K562 (cell line): ENCODE measurements around the gene RPUSD1. TPM values are rescaled to one million over a fixed set of nuclear protein-coding genes. Genes with fewer than 3 reads are reported as not detected.

Source experiments
- CCNT2 ChIP-seq: IDR thresholded peaks from 2 replicates; pipeline ENCODE4 v1.6.1; 2011; ENCODE audit warnings: borderline replicate concordance, low read depth, mild to moderate bottlenecking, moderate library complexity, mixed read lengths, low read length; ENCODE audit not compliant: insufficient read length; ENCODE audit errors: extremely low read depth
- DPF2 ChIP-seq: fragments of 450-650 bp; IDR thresholded peaks from 2 replicates; pipeline ENCODE4 v1.6.1; 2016
- FUS ChIP-seq: fragments of 200-400 bp; formaldehyde crosslinking; optimal IDR thresholded peaks from 2 replicates; pipeline ENCODE3; 2017; ENCODE audit warnings: low read depth, low read length
- GABPB2 ChIP-seq: fragments of 250-450 bp; sonication (Bioruptor Pico); conservative IDR thresholded peaks from 2 replicates; pipeline ENCODE4 v1.5.1; 2021; ENCODE audit warnings: mild to moderate bottlenecking
- GTF2E2 ChIP-seq: fragments of 200-800 bp; sonication (Bioruptor generic); IDR thresholded peaks from 2 replicates; pipeline ENCODE4 v1.6.1; 2016; ENCODE audit warnings: missing genetic modification characterization, missing compliant biosample characterization
- MCM3 ChIP-seq: fragments of 450-650 bp; IDR thresholded peaks from 2 replicates; pipeline ENCODE4 v1.6.1; 2016
- MITF ChIP-seq: IDR thresholded peaks from 2 replicates; pipeline ENCODE4 v1.6.1; 2014; ENCODE audit warnings: antibody characterized with exemption
- MNT ChIP-seq, 2 experiments: fragments of 450-650 bp; conservative IDR thresholded peaks; 2 replicates each; pipeline ENCODE4 v1.6.1; 2017; ENCODE audit warnings: mild to moderate bottlenecking in 2 of 2, moderate library complexity in 2 of 2
- MXI1 ChIP-seq: IDR thresholded peaks from 2 replicates; pipeline ENCODE4 v1.6.1; 2011; ENCODE audit warnings: low read depth, mild to moderate bottlenecking, improper control_type of control experiment, low read length
- MYC ChIP-seq, 2 experiments: fragments of 250-450 bp in 1 of 2; sonication (Bioruptor Pico) in 1 of 2; IDR thresholded peaks; 2 replicates each; pipeline versions ENCODE4 v1.5.1 to v1.6.1; 2012 to 2021; ENCODE audit warnings: low read depth in 2 of 2, borderline replicate concordance in 1 of 2, improper control_type of control experiment in 1 of 2, low read length in 1 of 2, mild to moderate bottlenecking in 1 of 2, moderate library complexity in 1 of 2
- NFIC ChIP-seq: fragments of 450-650 bp; IDR thresholded peaks from 2 replicates; pipeline ENCODE4 v1.6.1; 2017; ENCODE audit warnings: mild to moderate bottlenecking, inconsistent platforms
- NR2C1 ChIP-seq, 2 experiments: fragments of 450-650 bp; IDR thresholded peaks; 2 replicates each; pipeline ENCODE4 v1.6.1; 2017; ENCODE audit warnings: mild to moderate bottlenecking in 2 of 2, antibody characterized with exemption in 1 of 2, inconsistent platforms in 1 of 2, missing compliant biosample characterization in 1 of 2, missing genetic modification characterization in 1 of 2
- NR4A1 ChIP-seq, 2 experiments: fragments of 250-450 bp in 1 of 2; fragments of 450-650 bp in 1 of 2; sonication (Bioruptor Pico) in 1 of 2; IDR thresholded peaks; 2 replicates each; pipeline versions ENCODE4 v1.4.0 to v1.6.1; 2016 to 2020; ENCODE audit warnings: mild to moderate bottlenecking in 2 of 2, missing compliant biosample characterization in 1 of 2, missing genetic modification characterization in 1 of 2, moderate library complexity in 1 of 2
- PHF8 ChIP-seq: fragments of 200-600 bp; sonication (generic); IDR thresholded peaks from 2 replicates; pipeline ENCODE4 v1.6.1; 2012; ENCODE audit warnings: mixed run types, mild to moderate bottlenecking, inconsistent platforms, low read length, moderate library complexity, borderline replicate concordance
- SLC30A9 ChIP-seq: fragments of 250-450 bp; sonication (Bioruptor Pico); IDR thresholded peaks from 2 replicates; pipeline ENCODE4 v1.8.0; 2022; ENCODE audit warnings: mild to moderate bottlenecking, moderate library complexity
- ZNF224 ChIP-seq: sonication (generic); formaldehyde crosslinking; IDR thresholded peaks from 2 replicates; pipeline ENCODE4 v1.8.0; 2022; ENCODE audit warnings: mild to moderate bottlenecking, missing genetic modification reagents
- ZNF592 ChIP-seq: fragments of 450-650 bp; IDR thresholded peaks from 2 replicates; pipeline ENCODE4 v1.6.1; 2017; ENCODE audit warnings: antibody characterized with exemption, mild to moderate bottlenecking
- ZNF668 ChIP-seq: fragments of 250-450 bp; sonication (Bioruptor Pico); IDR thresholded peaks from 2 replicates; pipeline ENCODE4 v1.8.0; 2022; ENCODE audit warnings: mild to moderate bottlenecking, inconsistent platforms
- ZSCAN29 ChIP-seq: fragments of 450-650 bp; IDR thresholded peaks from 2 replicates; pipeline ENCODE4 v1.6.1; 2017
- polyA plus RNA-seq, 8 experiments: library from polyadenylated mRNA; depleted of rRNA in 4 of 8; stranded (reverse) in 5 of 8; unstranded in 3 of 8; fragments of >200 nt; fragmentation: Nextera tagmentation in 2 of 8; fragmentation: Illumina TruSeq in 1 of 8; extraction: Ambion mirVana in 2 of 8; extraction: Trizol in 1 of 8; gene quantifications; 2 replicates each; pipeline versions ENCODE4 v1.2.1 to v1.2.3, GENCODE V29; 2011 to 2014; ENCODE audit warnings: inconsistent platforms in 1 of 8, missing spikeins in 1 of 8
- total RNA-seq, 7 experiments: library from RNA; depleted of rRNA in 6 of 7; stranded (reverse); fragments of >200 nt in 6 of 7; fragmentation: Illumina TruSeq in 2 of 7; extraction: Trizol in 2 of 7; gene quantifications; 2 replicates each; pipeline versions ENCODE4 v1.2.1 to v1.2.3, GENCODE V29; 2011 to 2021; ENCODE audit warnings: low replicate concordance in 1 of 7

The RPUSD1 gene
- total and polyA plus RNA-seq, 9 of the 15 experiments (the other 6 are each of a cell fraction or from before 2014, with no cell fraction given): 0.45 to 56.6 (median 12.0) TPM

GRCh38 chr16:740764-741505, 47.2 kb downstream of the RPUSD1 start, which contains the start of gene CIAO3 (continued):
- TF ChIP-seq CCNT2 (peak; percentile 87), ZNF592 (0 out of 2 replicates have a peak, but pooled peaks have one; percentile 14), PHF8 (peak; percentile 79; the same call in 1 of the 2 replicates), SLC30A9 (CRISPR knock-in tag) (no peak), MYC (IDR thresholded peaks at IDR 0.05; ENCODE audit: low read depth, low read length) (peak; percentile 83), MYC (CRISPR knock-in tag; IDR thresholded peaks at IDR 0.05; ENCODE audit: borderline replicate concordance, low read depth) (no peak; the same call in 1 of the 2 replicates), MNT (conservative IDR thresholded peaks at IDR 0.05) (peak; percentile 63 to 84), ZNF668 (CRISPR knock-in tag) (no peak), MITF (peak; percentile 84), GTF2E2 (tag) (0 out of 2 replicates have a peak, but pooled peaks have one; percentile 34), FUS (peak; percentile 37), GABPB2 (CRISPR knock-in tag) (no peak), ZNF224 (no peak), ZSCAN29 (peak; percentile 48; the same call in 1 of the 2 replicates), NFIC (0 out of 2 replicates have a peak, but pooled peaks have one; percentile 3), MXI1 (no peak), NR4A1 (CRISPR knock-in tag; IDR thresholded peaks at IDR 0.05) (peak; percentile 12; the same call in 1 of the 2 replicates), NR4A1 (tag; IDR thresholded peaks at IDR 0.05) (no peak), NR2C1 (IDR thresholded peaks at IDR 0.05) (no peak), NR2C1 (tag; IDR thresholded peaks at IDR 0.05) (peak; percentile 79), MCM3 (peak; percentile 82; the same call in 1 of the 2 replicates), DPF2 (no peak)
